Muscle of arm (tissue), 12 donors: ENCODE measurements around the gene PLEKHG1. TPM values are rescaled to one million over a fixed set of nuclear protein-coding genes. Genes with fewer than 3 reads are reported as not detected.

ENCODE experiments used
- DNase-seq: peaks from one replicate; pipeline ENCODE4 v3.0.0-alpha.2; 2013
- polyA plus RNA-seq, 12 donors: library from polyadenylated mRNA; unstranded; fragments of 120-200 nt; gene quantifications; one replicate each; pipeline ENCODE4 v1.2.1, GENCODE V29; 2013; ENCODE audit not compliant: insufficient read length in 12 of 12

Gene PLEKHG1
- polyA plus RNA-seq, 12 donors: 11.5 to 31.0 (median 14.6) TPM; not detected in 1

- DNase-seq: no peak
These were observed 38.6 kb downstream of the PLEKHG1 start for GRCh38 chr6:150638267-150638666.

GRCh38 chr6:150638765-150639164, 39.1 kb downstream of the PLEKHG1 start:
- no peak for DNase-seq

GRCh38 chr6:150639823-150640331, 40.2 kb downstream of the PLEKHG1 start:
- DNase-seq: no peak

GRCh38 chr6:150640556-150641209, 41.0 kb downstream of the PLEKHG1 start:
- DNase-seq: no peak

- no peak for DNase-seq
These were observed 41.9 kb downstream of the PLEKHG1 start for GRCh38 chr6:150641398-150642139.

GRCh38 chr6:150646228-150646627, 46.5 kb downstream of the PLEKHG1 start:
- no peak for DNase-seq

GRCh38 chr6:150647051-150647450, 47.4 kb downstream of the PLEKHG1 start:
- DNase-seq: no peak

Other genes with a start within 250 kb of the PLEKHG1 start
- under 1 TPM in 6 of 12 donors, not detected in 6; 0.03 to 0.11 (median 0.07) TPM for gene IYD, start 230.9 kb upstream of the PLEKHG1 start, polyA plus RNA-seq